Superior temporal gyrus (tissue), 1 donor: ENCODE data around the gene ARSA.

Experiments used
- DNase-seq: peaks from one replicate; pipeline ENCODE4 v3.0.0-alpha.2; 2016; ENCODE audit errors: extremely low spot score

The ARSA gene

GRCh38 chr22:50605002-50605612, 22.8 kb downstream of the ARSA start:
- no peak for DNase-seq

GRCh38 chr22:50604256-50605001, 23.5 kb downstream of the ARSA start:
- no peak for DNase-seq

GRCh38 chr22:50603511-50604255, 24.3 kb downstream of the ARSA start:
- DNase-seq, result no peak

- DNase-seq, result no peak
These were observed 25.6 kb downstream of the ARSA start for GRCh38 chr22:50602338-50602700.

- no peak for DNase-seq
These were observed 26.1 kb downstream of the ARSA start for GRCh38 chr22:50601669-50602337.

- DNase-seq, result no peak
These were observed 26.8 kb downstream of the ARSA start for GRCh38 chr22:50600967-50601668.

GRCh38 chr22:50600538-50600937, 27.4 kb downstream of the ARSA start, which contains the start of gene MAPK8IP2:
MAPK8IP2 (plus strand) TSS chr22:50600793; CDS start chr22:50600819, 26 bp downstream.
- no peak for DNase-seq

- no peak for DNase-seq
These were observed 28.0 kb downstream of the ARSA start for GRCh38 chr22:50599816-50600455.

GRCh38 chr22:50597097-50597496, 30.9 kb downstream of the ARSA start:
- no peak for DNase-seq

GRCh38 chr22:50595189-50595588, 32.8 kb downstream of the ARSA start:
- no peak for DNase-seq

GRCh38 chr22:50587407-50587806, 40.5 kb downstream of the ARSA start:
- DNase-seq, result no peak

- DNase-seq, result no peak
These were observed 41.5 kb downstream of the ARSA start for GRCh38 chr22:50586416-50586815.

- DNase-seq, result no peak
These were observed 42.2 kb downstream of the ARSA start for GRCh38 chr22:50585781-50586180.

- DNase-seq, result no peak
These were observed 42.7 kb downstream of the ARSA start for GRCh38 chr22:50585238-50585637.

GRCh38 chr22:50584106-50585096, 43.6 kb downstream of the ARSA start:
- no peak for DNase-seq

- no peak for DNase-seq
These were observed 44.6 kb downstream of the ARSA start for GRCh38 chr22:50583294-50583861.

GRCh38 chr22:50582493-50583293, 45.3 kb downstream of the ARSA start, which contains the start of gene CHKB:
CHKB (minus strand) TSS chr22:50582849; CDS start chr22:50582781, 68 bp downstream.
- peak; percentile 99 for DNase-seq

- no peak for DNase-seq
These were observed 45.9 kb downstream of the ARSA start for GRCh38 chr22:50581950-50582492.
